Neural progenitor cell (in vitro differentiated cells): Measurements from ENCODE around the gene TLE1. TPM values are rescaled to one million over a fixed set of nuclear protein-coding genes. Genes with fewer than 3 reads are reported as not detected.

Experiments used
- DNase-seq: peaks from one replicate; pipeline ENCODE4 v3.0.0-alpha.2; 2016; ENCODE audit warnings: low spot score
- H2AFZ ChIP-seq: fragments of 200-600 bp; sonication (generic); replicated peaks from 2 replicates; pipeline ENCODE4 v1.6.1; 2016; ENCODE audit warnings: antibody characterized with exemption
- H3F3A ChIP-seq: fragments of 200-600 bp; sonication (generic); 2 replicates; pipeline ENCODE4 v1.6.1; 2016; ENCODE audit warnings: antibody characterized with exemption, low read depth
- H3K27ac ChIP-seq: fragments of 200-600 bp; sonication (generic); 2 replicates; pipeline ENCODE4 v1.5.1; 2016; ENCODE audit warnings: mild to moderate bottlenecking
- H3K27me3 ChIP-seq: fragments of 200-600 bp; sonication (generic); 2 replicates; pipeline ENCODE4 v1.6.1; 2016; ENCODE audit warnings: mild to moderate bottlenecking, moderate library complexity
- H3K36me3 ChIP-seq: fragments of 200-600 bp; sonication (generic); 2 replicates; pipeline ENCODE4 v1.5.1; 2016
- H3K4me1 ChIP-seq: fragments of 200-600 bp; sonication (generic); 2 replicates; pipeline ENCODE4 v1.6.1; 2016; ENCODE audit warnings: mixed run types
- H3K4me2 ChIP-seq: fragments of 200-600 bp; sonication (generic); 2 replicates; pipeline ENCODE4 v1.6.1; 2016
- H3K4me3 ChIP-seq: fragments of 200-600 bp; sonication (generic); 2 replicates; pipeline ENCODE4 v1.5.1; 2016
- H3K79me2 ChIP-seq: fragments of 200-600 bp; sonication (generic); 2 replicates; pipeline ENCODE4 v1.6.1; 2016; ENCODE audit warnings: low read depth
- H3K9ac ChIP-seq: fragments of 200-600 bp; sonication (generic); 2 replicates; pipeline ENCODE4 v1.6.1; 2016
- H3K9me3 ChIP-seq: fragments of 200-600 bp; sonication (generic); 2 replicates; pipeline ENCODE4 v1.5.1; 2016; ENCODE audit warnings: low read depth
- H4K20me1 ChIP-seq: fragments of 200-600 bp; sonication (generic); 2 replicates; pipeline ENCODE4 v1.6.1; 2016; ENCODE audit warnings: low read depth
- H3K27ac Mint-ChIP-seq: 3 replicates; pipeline ENCODE4 v1.8.0; 2021; ENCODE audit warnings: mixed read lengths
- H3K27me3 Mint-ChIP-seq: 2 replicates; pipeline ENCODE4 v1.8.0; 2022; ENCODE audit warnings: low read depth, mild to moderate bottlenecking, inconsistent platforms, moderate library complexity, mixed read lengths; ENCODE audit not compliant: insufficient read depth
- H3K36me3 Mint-ChIP-seq: 3 replicates; pipeline ENCODE4 v1.8.0; 2021; ENCODE audit warnings: mixed read lengths
- H3K4me1 Mint-ChIP-seq: 3 replicates; pipeline ENCODE4 v1.8.0; 2021; ENCODE audit warnings: mixed read lengths
- H3K4me3 Mint-ChIP-seq: 3 replicates; pipeline ENCODE4 v1.8.0; 2021; ENCODE audit warnings: mild to moderate bottlenecking, moderate library complexity, mixed read lengths
- H3K9me3 Mint-ChIP-seq: 3 replicates; pipeline ENCODE4 v1.8.0; 2020; ENCODE audit warnings: mixed read lengths
- CTCF ChIP-seq: fragments of 200-600 bp; sonication (generic); IDR thresholded peaks from 2 replicates; pipeline ENCODE4 v1.5.1; 2017; ENCODE audit warnings: antibody characterized with exemption, mild to moderate bottlenecking
- EZH2 ChIP-seq: fragments of 200-600 bp; sonication (generic); IDR thresholded peaks from 2 replicates; pipeline ENCODE4 v1.6.1; 2017; ENCODE audit warnings: antibody characterized with exemption, mild to moderate bottlenecking, moderate library complexity
- EZH2phosphoT487 ChIP-seq: fragments of 200-600 bp; sonication (generic); IDR thresholded peaks from 2 replicates; pipeline ENCODE4 v1.6.1; 2017; ENCODE audit warnings: antibody characterized with exemption
- total RNA-seq: library from RNA; depleted of rRNA; stranded (reverse); fragments of >200 nt; gene quantifications from 2 replicates; pipeline ENCODE4 v1.2.3, GENCODE V29; 2015; ENCODE audit warnings: low replicate concordance

TLE1 gene
- total RNA-seq, 1 donor from 2014 or later, result 54.7 TPM

- Histone ChIP-seq H3K9ac (no peak overlapping the region), H3K4me2 (peak overlapping the region; percentile 68), H3F3A (peaks cover 35% of the 10 kb centered on the region), H3K4me3 (no peak overlapping the region), H3K36me3 (no peaks in the 10 kb centered on the region), H3K9me3 (no peaks in the 10 kb centered on the region), H3K27ac (peak overlapping the region; percentile 91), H3K27me3 (no peaks in the 10 kb centered on the region), H3K4me1 (peaks cover 67% of the 10 kb centered on the region), H4K20me1 (peaks cover 10% of the 10 kb centered on the region), H3K79me2 (peaks cover 95% of the 10 kb centered on the region), H2AFZ (no peak overlapping the region)
- H3K9me3 Mint-ChIP-seq, result peaks cover 4% of the 10 kb centered on the region
- H3K27ac Mint-ChIP-seq, result peak overlapping the region; percentile 50
- DNase-seq, result no peak
- no peak for TF ChIP-seq CTCF
- TF ChIP-seq EZH2phosphoT487, result no peak
- TF ChIP-seq EZH2, result no peak
- peaks cover 72% of the 10 kb centered on the region for H3K4me1 Mint-ChIP-seq
- peaks cover 21% of the 10 kb centered on the region for H3K36me3 Mint-ChIP-seq
- peaks cover 2% of the 10 kb centered on the region for H3K27me3 Mint-ChIP-seq
- peak overlapping the region; percentile 30 for H3K4me3 Mint-ChIP-seq
These were observed 23.2 kb downstream of the TLE1 start for GRCh38 chr9:81666123-81666522.

- H3K36me3 ChIP-seq, result no peaks in the 10 kb centered on the region
- no peak overlapping the region for H3K9ac ChIP-seq
- TF ChIP-seq EZH2phosphoT487 (no peak), EZH2 (no peak), CTCF (no peak)
- peaks cover 10% of the 10 kb centered on the region for H4K20me1 ChIP-seq
- Mint-ChIP-seq H3K4me1 (peaks cover 73% of the 10 kb centered on the region), H3K27me3 (peaks cover 2% of the 10 kb centered on the region), H3K9me3 (peaks cover 4% of the 10 kb centered on the region), H3K36me3 (peaks cover 21% of the 10 kb centered on the region), H3K27ac (peak overlapping the region; percentile 31), H3K4me3 (peak overlapping the region; percentile 3)
- no peaks in the 10 kb centered on the region for H3K9me3 ChIP-seq
- peak overlapping the region; percentile 91 for H3K27ac ChIP-seq
- H3K27me3 ChIP-seq, result no peaks in the 10 kb centered on the region
- peak; percentile 71 for DNase-seq
- peaks cover 95% of the 10 kb centered on the region for H3K79me2 ChIP-seq
- H3K4me3 ChIP-seq, result peak overlapping the region; percentile 19
- peaks cover 67% of the 10 kb centered on the region for H3K4me1 ChIP-seq
- H3K4me2 ChIP-seq, result peak overlapping the region; percentile 68
- H2AFZ ChIP-seq, result no peak overlapping the region
- peaks cover 35% of the 10 kb centered on the region for H3F3A ChIP-seq
These were observed 23.9 kb downstream of the TLE1 start for GRCh38 chr9:81665322-81665871.

DNA sequence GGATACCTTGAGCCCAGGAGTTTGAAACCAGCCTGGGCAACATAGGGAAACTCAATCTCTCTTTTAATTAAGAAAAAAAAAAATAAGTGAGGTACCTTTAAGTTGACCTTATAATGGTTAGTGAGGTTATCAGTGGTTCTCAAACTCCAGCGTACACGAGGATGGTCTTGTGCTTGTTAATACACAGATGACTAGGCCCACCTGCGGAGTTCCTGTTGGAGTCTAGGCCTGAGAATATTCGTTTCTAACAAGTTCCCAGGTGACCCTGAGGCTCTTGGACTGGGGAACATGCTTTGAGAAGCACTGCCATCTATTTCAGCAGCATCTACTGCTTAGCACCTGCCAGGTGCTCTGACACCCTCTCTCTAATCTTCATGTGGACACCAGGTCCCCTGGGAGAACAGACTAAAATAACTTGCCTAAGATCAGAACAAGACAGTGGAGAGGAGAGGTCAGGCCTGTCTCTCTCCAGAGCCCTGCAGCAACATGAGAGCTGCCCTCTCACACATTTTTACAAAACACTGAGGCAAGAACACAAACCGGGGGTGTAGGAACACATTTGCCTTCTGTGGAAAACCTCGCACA is 24.6 kb downstream of the TLE1 start:
- Histone ChIP-seq H3K4me2 (peak overlapping the region; percentile 68), H3K4me1 (peaks cover 62% of the 10 kb centered on the region), H3K4me3 (no peak overlapping the region), H4K20me1 (peaks cover 10% of the 10 kb centered on the region), H3K36me3 (no peaks in the 10 kb centered on the region), H3K9ac (no peak overlapping the region), H2AFZ (no peak overlapping the region), H3F3A (peaks cover 35% of the 10 kb centered on the region), H3K79me2 (peaks cover 95% of the 10 kb centered on the region), H3K27me3 (no peaks in the 10 kb centered on the region), H3K27ac (peak overlapping the region; percentile 91), H3K9me3 (no peaks in the 10 kb centered on the region)
- Mint-ChIP-seq H3K9me3 (peaks cover 8% of the 10 kb centered on the region), H3K4me3 (peak overlapping the region; percentile 3), H3K27ac (peak overlapping the region; percentile 31), H3K4me1 (peaks cover 70% of the 10 kb centered on the region), H3K27me3 (peaks cover 2% of the 10 kb centered on the region), H3K36me3 (peaks cover 24% of the 10 kb centered on the region)
- DNase-seq, result no peak
- TF ChIP-seq EZH2 (no peak), CTCF (no peak), EZH2phosphoT487 (no peak)
